Measurements from ENCODE around the gene MMP11. TPM values are rescaled to one million over a fixed set of nuclear protein-coding genes. Genes with fewer than 3 reads are reported as not detected.

MMP11 gene
- total RNA-seq, 4 donors from 2014 or later: 2.8 to 6.5 (median 5.4) TPM

- Histone ChIP-seq H3K27me3 (no peaks in the 10 kb centered on the region), H3K4me1 (peaks cover 0 to 4% (median 0%) of the 10 kb centered on the region in 4 donors), H3K4me3 (no peak overlapping the region), H3K27ac (replicated peaks in 1 of 4) (no peak overlapping the region), H3K36me3 (peaks cover 27 to 89% (median 71%) of the 10 kb centered on the region in 4 donors), H3K9me3 (no peaks in the 10 kb centered on the region)
- intact Hi-C loops (cut with DNase I): no loop called here
- TF ChIP-seq EP300 (IDR thresholded peaks at IDR 0.05): no peak
- TF ChIP-seq POLR2AphosphoS5 (IDR thresholded peaks at IDR 0.05): no peak
- no peak for TF ChIP-seq CTCF (IDR thresholded peaks at IDR 0.05)
- no peak for TF ChIP-seq POLR2A (IDR thresholded peaks at IDR 0.05; ENCODE audit: low read depth)
- no peak for DNase-seq (ENCODE audit: extremely low spot score)
- 82% methylated on average over 9 of the region's 10 CpGs for WGBS
Observed at GRCh38 chr22:23815541-23816155, 43.0 kb downstream of the MMP11 start.

- Histone ChIP-seq H3K27me3 (no peaks in the 10 kb centered on the region), H3K27ac (replicated peaks in 1 of 4) (no peak overlapping the region), H3K9me3 (no peaks in the 10 kb centered on the region), H3K4me1 (peaks cover 0 to 4% (median 0%) of the 10 kb centered on the region in 4 donors), H3K4me3 (no peak overlapping the region), H3K36me3 (peaks cover 20 to 89% (median 71%) of the 10 kb centered on the region in 4 donors)
- intact Hi-C loops (cut with DNase I): no loop called here
- WGBS: 87% methylated on average over 18 of the region's 18 CpGs
- DNase-seq (ENCODE audit: extremely low spot score): no peak
- TF ChIP-seq CTCF (IDR thresholded peaks at IDR 0.05) (no peak), EP300 (IDR thresholded peaks at IDR 0.05) (no peak), POLR2A (IDR thresholded peaks at IDR 0.05; ENCODE audit: low read depth) (no peak), POLR2AphosphoS5 (IDR thresholded peaks at IDR 0.05) (no peak)
Observed at GRCh38 chr22:23816156-23816976, 43.7 kb downstream of the MMP11 start.

- Histone ChIP-seq H3K4me3 (no peak overlapping the region), H3K4me1 (peaks cover 0 to 8% (median 0%) of the 10 kb centered on the region in 4 donors), H3K36me3 (peaks cover 26 to 89% (median 73%) of the 10 kb centered on the region in 4 donors), H3K9me3 (no peaks in the 10 kb centered on the region), H3K27me3 (no peaks in the 10 kb centered on the region), H3K27ac (replicated peaks in 1 of 4) (no peak overlapping the region)
- WGBS: 92% methylated on average over 6 of the region's 6 CpGs
- no peak for TF ChIP-seq EP300 (IDR thresholded peaks at IDR 0.05)
- no peak for TF ChIP-seq CTCF (IDR thresholded peaks at IDR 0.05)
- TF ChIP-seq POLR2A (IDR thresholded peaks at IDR 0.05; ENCODE audit: low read depth): no peak
- TF ChIP-seq POLR2AphosphoS5 (IDR thresholded peaks at IDR 0.05): no peak
- intact Hi-C loops (cut with DNase I): no loop called here
- no peak for DNase-seq (ENCODE audit: extremely low spot score)
Observed at GRCh38 chr22:23817146-23817545, 44.5 kb downstream of the MMP11 start.

GRCh38 chr22:23818541-23818940 is 45.9 kb downstream of the MMP11 start:
- Histone ChIP-seq H3K4me3 (no peak overlapping the region), H3K27ac (replicated peaks in 1 of 4) (no peak overlapping the region), H3K27me3 (no peaks in the 10 kb centered on the region), H3K4me1 (peaks cover 0 to 17% (median 0%) of the 10 kb centered on the region in 4 donors), H3K9me3 (no peaks in the 10 kb centered on the region), H3K36me3 (peaks cover 33 to 91% (median 85%) of the 10 kb centered on the region in 4 donors)
- no peak for TF ChIP-seq POLR2A (IDR thresholded peaks at IDR 0.05; ENCODE audit: low read depth)
- TF ChIP-seq POLR2AphosphoS5 (IDR thresholded peaks at IDR 0.05): no peak
- no peak for TF ChIP-seq EP300 (IDR thresholded peaks at IDR 0.05)
- TF ChIP-seq CTCF (IDR thresholded peaks at IDR 0.05): no peak
- WGBS: 95% methylated on average over 2 of the region's 2 CpGs
- intact Hi-C loops (cut with DNase I): no loop called here
- no peak for DNase-seq (ENCODE audit: extremely low spot score)
